GM12801 (cell line): Measurements from ENCODE around the gene PSMG3.

Experiments used
- TF ChIP-seq, protein P1 (sequence below): IDR thresholded peaks from one replicate; pipeline ENCODE4 v1.5.1; 2011; ENCODE audit warnings: control low read depth; ENCODE audit not compliant: insufficient read length; ENCODE audit errors: extremely low read depth

Gene PSMG3

DNA sequence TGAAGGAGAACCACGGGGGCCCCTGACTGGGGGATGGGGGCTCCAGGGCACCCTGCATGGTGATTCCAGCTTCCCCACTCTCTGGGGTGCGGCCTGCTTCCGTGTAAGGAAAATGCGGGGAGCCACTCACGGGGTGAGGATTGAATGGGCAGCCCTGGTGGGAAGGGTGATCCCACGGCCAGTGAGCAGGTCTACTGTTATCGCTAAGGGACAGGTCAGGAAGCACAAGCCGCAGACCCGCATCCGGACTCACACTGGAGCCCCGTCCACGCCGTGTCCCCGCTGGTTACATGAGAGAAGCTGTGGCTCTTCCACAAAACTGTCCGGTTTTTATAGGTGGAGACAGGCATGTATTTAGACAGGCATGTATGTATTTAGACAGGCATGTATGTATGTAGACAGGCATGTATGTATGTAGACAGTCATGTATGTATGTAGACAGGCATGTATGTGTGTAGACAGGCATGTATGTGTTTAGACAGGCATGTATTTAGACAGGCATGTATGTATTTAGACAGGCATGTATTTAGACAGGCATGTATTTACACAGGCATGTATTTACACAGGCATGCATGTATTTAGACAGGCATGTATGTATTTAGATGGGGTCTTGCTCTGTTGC is 5.7 kb downstream of the PSMG3 start:
- TF ChIP-seq, protein P1, sequence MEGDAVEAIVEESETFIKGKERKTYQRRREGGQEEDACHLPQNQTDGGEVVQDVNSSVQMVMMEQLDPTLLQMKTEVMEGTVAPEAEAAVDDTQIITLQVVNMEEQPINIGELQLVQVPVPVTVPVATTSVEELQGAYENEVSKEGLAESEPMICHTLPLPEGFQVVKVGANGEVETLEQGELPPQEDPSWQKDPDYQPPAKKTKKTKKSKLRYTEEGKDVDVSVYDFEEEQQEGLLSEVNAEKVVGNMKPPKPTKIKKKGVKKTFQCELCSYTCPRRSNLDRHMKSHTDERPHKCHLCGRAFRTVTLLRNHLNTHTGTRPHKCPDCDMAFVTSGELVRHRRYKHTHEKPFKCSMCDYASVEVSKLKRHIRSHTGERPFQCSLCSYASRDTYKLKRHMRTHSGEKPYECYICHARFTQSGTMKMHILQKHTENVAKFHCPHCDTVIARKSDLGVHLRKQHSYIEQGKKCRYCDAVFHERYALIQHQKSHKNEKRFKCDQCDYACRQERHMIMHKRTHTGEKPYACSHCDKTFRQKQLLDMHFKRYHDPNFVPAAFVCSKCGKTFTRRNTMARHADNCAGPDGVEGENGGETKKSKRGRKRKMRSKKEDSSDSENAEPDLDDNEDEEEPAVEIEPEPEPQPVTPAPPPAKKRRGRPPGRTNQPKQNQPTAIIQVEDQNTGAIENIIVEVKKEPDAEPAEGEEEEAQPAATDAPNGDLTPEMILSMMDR, result no peak

GRCh38 chr7:1562597-1563051 is 7.2 kb downstream of the PSMG3 start:
- TF ChIP-seq, protein P1, result no peak

DNA sequence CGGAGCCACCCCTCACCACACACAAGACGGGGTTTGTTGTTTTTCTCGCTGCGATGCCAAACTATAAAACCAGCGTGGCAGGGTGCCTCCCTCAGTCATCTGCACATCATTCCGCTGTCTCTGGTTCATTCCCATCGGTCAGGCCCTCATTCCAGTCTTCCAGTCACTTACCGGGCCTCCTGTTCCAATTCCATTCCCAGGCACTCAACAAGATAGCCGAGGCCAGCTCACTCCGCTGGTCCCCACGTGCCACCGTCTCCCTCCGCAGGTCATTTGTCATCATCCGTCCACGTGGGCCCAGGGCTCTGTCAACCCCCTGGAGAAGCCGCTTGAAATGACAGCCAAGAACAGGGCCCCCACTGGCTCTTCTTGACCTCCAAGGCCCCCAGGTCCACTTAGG is 7.7 kb downstream of the PSMG3 start:
- TF ChIP-seq, protein P1, result no peak

- TF ChIP-seq, protein P1, result no peak
These were observed 8.5 kb downstream of the PSMG3 start for GRCh38 chr7:1561036-1561940.

DNA sequence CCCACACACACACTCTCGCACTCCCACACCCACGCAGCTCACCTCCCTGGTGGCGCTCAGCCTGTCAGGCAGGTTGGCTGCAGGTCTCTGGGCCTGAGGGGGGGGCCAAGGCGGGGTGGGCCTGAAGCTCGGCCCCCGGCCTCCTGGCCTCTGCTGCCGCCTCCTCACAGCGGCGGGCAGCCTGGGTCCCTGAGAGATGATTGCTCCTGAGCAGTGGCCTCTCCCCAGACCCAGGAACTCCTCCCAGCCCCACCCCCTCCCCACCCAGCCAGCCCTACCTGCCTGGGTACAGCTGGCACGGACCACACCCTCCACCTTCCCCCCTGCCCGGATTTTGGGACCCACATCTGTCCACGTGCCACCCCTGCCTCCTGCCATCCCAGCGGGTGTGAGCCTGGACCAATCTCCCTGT is 9.2 kb downstream of the PSMG3 start:
- TF ChIP-seq, protein P1, result no peak

- TF ChIP-seq, protein P1, result no peak
These were observed 9.9 kb downstream of the PSMG3 start for GRCh38 chr7:1559626-1560590.
